Measurements from ENCODE around the gene CHPF2. TPM values are rescaled to one million over a fixed set of nuclear protein-coding genes. Genes with fewer than 3 reads are reported as not detected.

Gene CHPF2
- total and polyA plus RNA-seq, 2 of the 13 experiments (the other 11 are each of a cell fraction or from before 2014, with no cell fraction given): 15.4 to 21.5 TPM

GRCh38 chr7:151276666-151277590 is 44.6 kb downstream of the CHPF2 start:
- 28% methylated on average over 5 of the region's 63 CpGs for WGBS (ENCODE audit: low lambda C conversion rate)
- Histone ChIP-seq H3K27me3 (ENCODE audit: control insufficient read depth in 1 of 2, insufficient read depth in 2 of 2, low read length in 2 of 2) (peaks cover 5 to 74% of the 10 kb centered on the region in 2 experiments), H3K4me3 (replicated peaks in 1 of 3; ENCODE audit: insufficient read depth in 1 of 3, low read depth in 2 of 3, low read length in 3 of 3) (peak overlapping the region in 1 of 3 experiments; percentile 40; a peak in 1 of 6 replicates), H3K4me2 (ENCODE audit: low read depth, low read length) (peak overlapping the region; percentile 42), H3K27ac (ENCODE audit: extremely low read length, insufficient read depth, low read length) (no peak overlapping the region), H3K36me3 (replicated peaks in 1 of 2; ENCODE audit: control insufficient read depth in 1 of 2, insufficient read depth in 2 of 2, low read length in 2 of 2) (no peaks in the 10 kb centered on the region), H3K9me3 (ENCODE audit: low read length) (no peaks in the 10 kb centered on the region), H3K9ac (ENCODE audit: insufficient read depth, low read depth, low read length) (no peak overlapping the region), H2AFZ (ENCODE audit: low read length) (no peak overlapping the region), H4K20me1 (ENCODE audit: insufficient read depth, low read length) (no peaks in the 10 kb centered on the region), H3K4me1 (ENCODE audit: insufficient read depth, low read length) (peaks cover 15% of the 10 kb centered on the region), H3K79me2 (ENCODE audit: insufficient read depth, low read length) (no peaks in the 10 kb centered on the region)
- TF ChIP-seq MXD3 (CRISPR knock-in tag; IDR thresholded peaks at IDR 0.05) (no peak), ZNF777 (CRISPR knock-in tag; IDR thresholded peaks at IDR 0.05) (peak; percentile 71), ZNF687 (CRISPR knock-in tag; IDR thresholded peaks at IDR 0.05) (peak; percentile 54), MYC (CRISPR knock-in tag; IDR thresholded peaks at IDR 0.05; ENCODE audit: borderline replicate concordance) (0 out of 2 replicates have a peak, but pooled peaks have one; percentile 18), MIXL1 (CRISPR knock-in tag; IDR thresholded peaks at IDR 0.05) (no peak), YY1 (IDR thresholded peaks at IDR 0.05; ENCODE audit: insufficient read depth, insufficient replicate concordance, low read depth, low read length) (peak; percentile 58), RXRB (CRISPR knock-in tag; IDR thresholded peaks at IDR 0.05; ENCODE audit: borderline replicate concordance) (no peak), EZH2 (conservative IDR thresholded peaks at IDR 0.05; ENCODE audit: low read depth, low read length) (peak; percentile 61; the same call in 1 of the 2 replicates), ZNF788 (CRISPR knock-in tag; IDR thresholded peaks at IDR 0.05; ENCODE audit: borderline replicate concordance) (no peak)
- DNase-seq (ENCODE audit: low spot score) (peak; percentile 7), ATAC-seq (peak; percentile 72), FAIRE-seq (no peak)
- BruUV-seq (replicated peaks): no TSS peak
- intact Hi-C loops (cut with micrococcal nuclease; ENCODE audit: unreplicated experiment): no loop called here
- POLR2A ChIA-PET: no interaction called here
- CTCF ChIA-PET (ENCODE audit: low intra/inter-chr PET ratio, low total read pairs): no interaction called here
- in situ Hi-C loops (cut with HindIII; ENCODE audit: extremely low pct_ligation_motif_present, low pct_unique_long_range_greater_than_20kb): no loop called here

Measured in HepG2 (cell line).